Heart left ventricle (tissue), 16 donors: ENCODE results near the gene BCR. TPM values are rescaled to one million over a fixed set of nuclear protein-coding genes. Genes with fewer than 3 reads are reported as not detected.
"Not testable (repeated sequence)": the region's sequence is repeated elsewhere in the genome, so short reads cannot be mapped to it uniquely, and the experiment has no call there.

ENCODE experiments used
- ATAC-seq, 4 donors: fragments of 200-7000 bp; cut with Tn5 transposase; one replicate each; pipeline ENCODE4 v1.9.1; 2020 to 2022; ENCODE audit warnings: moderate library complexity in 4 of 4, mild to moderate bottlenecking in 3 of 4, moderate number of reproducible peaks in 1 of 4
- DNase-seq, 5 donors: peaks; one replicate each; pipeline ENCODE4 v3.0.0-alpha.2; 2020
- H3K27ac ChIP-seq, 12 donors: fragments of 200-600 bp; sonication (generic) in 4 of 12; one replicate each; pipeline versions ENCODE4 v1.5.0 to v1.8.0; 2016 to 2022; ENCODE audit warnings: mild to moderate bottlenecking in 2 of 12
- H3K27me3 ChIP-seq, 9 donors: fragments of 200-600 bp; sonication (generic) in 2 of 9; one replicate each; pipeline versions ENCODE4 v1.5.1 to v1.8.0; 2016 to 2022; ENCODE audit warnings: mild to moderate bottlenecking in 3 of 9
- H3K36me3 ChIP-seq, 9 donors: fragments of 200-600 bp; sonication (generic) in 2 of 9; one replicate each; pipeline versions ENCODE4 v1.5.0 to v1.8.0; 2018 to 2022; ENCODE audit warnings: mild to moderate bottlenecking in 2 of 9
- H3K4me1 ChIP-seq, 12 donors: fragments of 200-600 bp; sonication (generic) in 4 of 12; one replicate each; pipeline versions ENCODE4 v1.5.0 to v1.8.0; 2016 to 2022; ENCODE audit warnings: mild to moderate bottlenecking in 3 of 12
- H3K4me3 ChIP-seq, 12 donors: fragments of 200-600 bp; sonication (generic) in 4 of 12; one replicate each; pipeline versions ENCODE4 v1.5.0 to v1.8.0; 2017 to 2022; ENCODE audit warnings: mild to moderate bottlenecking in 9 of 12, moderate library complexity in 4 of 12
- H3K9me3 ChIP-seq, 12 donors: fragments of 200-600 bp; sonication (generic) in 4 of 12; one replicate each; pipeline versions ENCODE4 v1.5.0 to v1.8.0; 2016 to 2022; ENCODE audit warnings: mild to moderate bottlenecking in 1 of 12
- CTCF ChIP-seq, 12 donors: fragments of 200-600 bp; sonication (generic) in 4 of 12; IDR thresholded peaks; one replicate each; pipeline versions ENCODE4 v1.5.0 to v1.8.0; 2018 to 2022; ENCODE audit warnings: antibody characterized with exemption in 12 of 12, mild to moderate bottlenecking in 5 of 12
- POLR2A ChIP-seq, 2 donors: fragments of 450-650 bp; IDR thresholded peaks; one replicate each; pipeline ENCODE4 v1.6.1; 2017; ENCODE audit warnings: antibody characterized with exemption in 2 of 2, mild to moderate bottlenecking in 2 of 2, moderate library complexity in 2 of 2
- WGBS, 4 donors: extraction: QIAGEN DNeasy Blood & Tissue Kit in 2 of 4; methylation state at CpG; one replicate each; pipeline versions ENCODE4 v1.1.5 to v1.1.7; 2013 to 2018; 5-methylcytosine and 5-hydroxymethylcytosine counted together
- intact Hi-C, 10 donors: fragments of 100-400 bp; cut with DNase I; formaldehyde crosslinking; loops; one replicate each; pipeline versions ENCODE4 v1.11.1 to v1.14.2; 2022
- polyA plus RNA-seq, 2 donors: library from polyadenylated mRNA; stranded (reverse); fragments of 200-250 nt; gene quantifications; one replicate each; pipeline ENCODE4 v1.2.3, GENCODE V29; 2013
- total RNA-seq, 9 donors: library from RNA; depleted of rRNA in 2 of 9; stranded (reverse); fragments of >200 nt in 2 of 9; fragmentation: NEBNext Ultra II Directional in 3 of 9; extraction: Animal tissue kit (Norgen Biotek cat#: 25700) in 3 of 9; gene quantifications; one replicate each; pipeline versions ENCODE4 v1.1.0 to v1.2.4, GENCODE V29; 2016 to 2023
- donor health status: ischemic (EF 13 %, LVEDD 7.1; RV severe dilation, severe dysfunction).
- donor health status: healthy with polysubstance abuse.
- donor health status: DM: no; HTN: yes; CAD: no.
- donor health status: DM: no; HTN: no; CAD: no.
- donor health status: ischemic (EF 25% LVEDD 6.9; RV normal size, moderate dysfunction).
- donor health status: ischemic (EF 25% LVEDD 5.7; RV mildly dilated, moderate dysfunction).
- donor health status: healthy.
- donor health status: DM: yes; HTN: yes; CAD: no.
- donor health status: ischemic (EF 35%, LVEDD 5.7; RV mildly dilated, moderate dysfunction).
- donor health status: nonischemic (EF 11% LVEDD 7.7; RV severe dilation, severe dysfunction).
- donor health status: DM: yes; HTN: yes; CAD: no.
- donor health status: PGD.
- donor health status: ischemic (EF 29% LVEDD 5.4; RV normal size, mild dysfunction).
- donor health status: nonischemic (EF 23%, LVEDD 6.1; RV moderate dilation, normal function).

The BCR gene
- total and polyA plus RNA-seq, 11 donors, result 12.6 to 51.1 (median 28.7) TPM

DNA sequence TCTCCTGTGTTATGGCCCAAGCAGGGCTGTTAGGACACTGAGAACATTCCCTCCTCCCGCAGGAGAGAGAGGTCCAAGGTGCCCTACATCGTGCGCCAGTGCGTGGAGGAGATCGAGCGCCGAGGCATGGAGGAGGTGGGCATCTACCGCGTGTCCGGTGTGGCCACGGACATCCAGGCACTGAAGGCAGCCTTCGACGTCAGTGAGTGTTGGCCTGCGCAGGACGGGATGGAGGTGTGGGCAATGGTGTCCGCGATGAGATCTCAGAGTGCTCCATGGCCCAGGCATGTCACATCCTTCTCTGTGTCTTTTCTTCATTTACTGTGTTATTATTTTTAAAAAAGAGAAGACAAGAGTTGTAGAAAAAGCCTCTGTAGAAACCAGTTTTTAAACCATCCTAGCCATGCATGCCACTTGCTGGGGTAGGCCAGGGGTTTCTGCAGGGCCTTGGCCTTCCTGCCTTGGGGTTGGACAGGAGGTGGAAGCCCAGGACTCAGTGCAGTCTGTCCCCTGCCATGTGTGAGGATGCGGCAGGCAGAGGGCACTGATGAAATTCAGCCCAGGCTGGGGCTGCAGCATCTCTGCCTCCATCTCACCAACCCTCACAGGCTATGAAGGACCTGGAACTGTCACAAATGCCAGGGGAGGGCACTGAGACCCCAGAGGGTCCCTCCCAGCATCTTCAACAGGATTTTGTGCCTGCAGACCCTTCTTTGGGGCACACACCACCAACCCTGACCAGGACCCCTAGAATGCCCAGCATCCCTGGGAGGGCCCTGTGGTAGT is 131.5 kb downstream of the BCR start:
- DNase-seq, ATAC-seq, H3K27ac ChIP-seq, H3K27me3 ChIP-seq, H3K4me3 ChIP-seq, H3K9me3 ChIP-seq, H3K4me1 ChIP-seq: not testable (repeated sequence)
- intact Hi-C loops, result loop anchor here in 6 of 10 donors (5.0 to 10.0 kb wide), 3 partner anchors 75 to 225 kb away; no protein-coding TSS in a partner anchor
- 91 to 95% (median 94%) methylated on average over 12 to 18 of the region's 18 CpGs for WGBS, 4 donors
- H3K36me3 ChIP-seq, result peaks cover 0 to 27% (median 16%) of the 10 kb centered on the region in 9 donors

GRCh38 chr22:23313791-23314567 is 133.7 kb downstream of the BCR start:
- no peak for DNase-seq
- TF ChIP-seq POLR2A (IDR thresholded peaks at IDR 0.05), result no peak
- TF ChIP-seq CTCF (IDR thresholded peaks at IDR 0.05), result no peak
- 90 to 92% (median 90%) methylated on average over 11 to 14 of the region's 14 CpGs for WGBS, 4 donors
- no peak for ATAC-seq
- Histone ChIP-seq H3K9me3 (no peaks in the 10 kb centered on the region), H3K36me3 (peaks cover 0 to 27% (median 16%) of the 10 kb centered on the region in 9 donors), H3K27me3 (no peaks in the 10 kb centered on the region), H3K4me1 (peaks cover 0 to 3% (median 0%) of the 10 kb centered on the region in 12 donors), H3K27ac (no peak overlapping the region), H3K4me3 (no peak overlapping the region)
- intact Hi-C loops, result loop anchor here in 7 of 10 donors (2.0 to 10.0 kb wide), 5 partner anchors 73 to 225 kb away; no protein-coding TSS in a partner anchor

DNA sequence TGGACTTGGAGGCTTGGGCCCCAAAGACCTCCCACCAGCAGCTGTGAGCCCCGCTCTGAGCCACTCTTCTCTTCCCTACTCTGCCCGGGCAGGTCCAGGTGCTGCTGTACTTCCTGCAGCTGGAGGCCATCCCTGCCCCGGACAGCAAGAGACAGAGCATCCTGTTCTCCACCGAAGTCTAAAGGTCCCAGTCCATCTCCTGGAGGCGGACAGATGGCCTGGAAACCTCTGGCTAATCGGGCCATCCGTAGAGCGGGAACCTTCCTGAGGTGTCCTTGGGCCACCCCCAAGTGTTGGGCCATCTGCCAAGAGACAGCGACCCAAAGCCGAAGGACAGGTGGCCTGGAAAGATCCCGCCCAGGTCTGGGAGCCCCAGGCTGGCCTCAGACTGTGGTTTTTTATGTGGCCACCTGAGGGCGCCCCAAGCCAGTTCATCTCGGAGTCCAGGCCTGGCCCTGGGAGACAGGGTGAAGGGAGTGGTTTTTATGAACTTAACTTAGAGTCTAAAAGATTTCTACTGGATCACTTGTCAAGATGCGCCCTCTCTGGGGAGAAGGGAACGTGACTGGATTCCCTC is 135.1 kb downstream of the BCR start:
- Histone ChIP-seq H3K27me3 (no peaks in the 10 kb centered on the region), H3K4me3 (no peak overlapping the region), H3K4me1 (peaks cover 0 to 3% (median 0%) of the 10 kb centered on the region in 12 donors), H3K9me3 (no peaks in the 10 kb centered on the region), H3K36me3 (peaks cover 0 to 27% (median 16%) of the 10 kb centered on the region in 9 donors), H3K27ac (no peak overlapping the region)
- peak in 2 of 4 donors; percentile 24 to 34 for ATAC-seq
- TF ChIP-seq POLR2A (IDR thresholded peaks at IDR 0.05), result no peak
- TF ChIP-seq CTCF (IDR thresholded peaks at IDR 0.05), result peak; percentile 30 to 86 (median 66)
- intact Hi-C loops, result loop anchor here in 7 of 10 donors (1.0 to 10.0 kb wide), 6 partner anchors 71 to 277 kb away; no protein-coding TSS in a partner anchor
- peak; percentile 32 to 82 (median 69) for DNase-seq
- 34 to 39% (median 38%) methylated on average over 6 to 15 of the region's 15 CpGs for WGBS, 4 donors

- ATAC-seq, H3K9me3 ChIP-seq, DNase-seq, H3K4me1 ChIP-seq, H3K27me3 ChIP-seq, H3K27ac ChIP-seq, H3K4me3 ChIP-seq: not testable (repeated sequence)
- WGBS, 4 donors, result 73 to 89% (median 86%) methylated on average over 1 to 8 of the region's 11 CpGs
- H3K36me3 ChIP-seq, result peaks cover 0 to 27% (median 16%) of the 10 kb centered on the region in 9 donors
- intact Hi-C loops, result loop anchor here in 3 of 10 donors (5.0 to 10.0 kb wide), 3 partner anchors 71 to 276 kb away; no protein-coding TSS in a partner anchor
Observed at GRCh38 chr22:23316596-23316995, 136.3 kb downstream of the BCR start.

DNA sequence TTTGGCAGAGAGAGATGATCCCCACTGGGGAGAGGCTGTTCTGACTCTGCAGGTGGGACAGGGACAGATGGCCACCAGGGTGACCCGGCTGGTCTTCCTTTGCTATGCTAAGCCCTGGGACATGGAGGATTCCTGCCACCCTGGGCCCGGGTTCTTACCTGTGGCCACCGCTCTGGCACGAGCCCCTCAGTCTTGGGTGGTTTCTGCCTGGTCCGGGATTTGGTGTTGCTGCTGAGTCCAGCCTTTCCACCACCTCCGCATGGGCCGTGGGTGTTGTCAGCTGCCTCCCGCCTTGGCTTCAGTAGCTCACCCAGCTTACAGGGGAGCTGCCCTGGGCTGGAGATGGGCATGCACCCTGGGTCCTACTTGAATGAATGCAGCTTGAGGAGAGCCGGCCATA is 138.0 kb downstream of the BCR start:
- not testable (repeated sequence) for H3K27me3 ChIP-seq, H3K27ac ChIP-seq, H3K4me1 ChIP-seq, ATAC-seq, H3K9me3 ChIP-seq, H3K4me3 ChIP-seq, DNase-seq
- WGBS, 4 donors, result 92 to 94% methylated on average over 6 to 9 of the region's 9 CpGs; no CpG with 5 or more reads in 2 of the 4 donors
- H3K36me3 ChIP-seq, result peaks cover 0 to 20% (median 12%) of the 10 kb centered on the region in 9 donors
- intact Hi-C loops, result loop anchor here in 3 of 10 donors (5.0 to 10.0 kb wide), 3 partner anchors 69 to 274 kb away; no protein-coding TSS in a partner anchor

DNA sequence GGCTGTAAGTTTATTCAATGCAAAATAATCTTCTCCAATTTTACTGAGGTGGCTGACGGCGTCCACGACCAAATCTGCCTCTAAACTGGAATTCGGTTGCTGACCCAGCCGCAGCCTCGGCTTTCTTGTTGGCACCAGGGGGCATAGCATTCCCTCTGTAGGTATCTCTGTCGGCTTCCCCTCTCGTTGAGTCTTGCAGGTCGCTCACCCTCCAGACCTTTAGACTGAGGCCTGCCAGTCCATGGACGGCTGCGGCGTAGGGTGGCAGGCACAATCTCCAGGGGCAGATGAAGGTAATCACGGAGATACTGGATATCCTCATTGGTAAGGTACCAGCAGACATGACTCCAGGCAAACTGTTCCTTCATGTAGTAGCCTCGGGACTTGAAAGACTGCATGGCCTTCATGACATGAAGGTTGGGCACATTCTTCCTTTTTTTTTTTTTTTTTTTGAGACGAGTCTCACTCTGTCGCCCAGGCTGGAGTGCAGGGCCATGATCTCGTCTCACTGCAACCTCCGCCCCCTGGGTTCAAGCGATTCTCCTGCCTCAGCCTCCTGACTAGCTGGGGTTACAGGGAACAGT is 142.3 kb downstream of the BCR start:
- 83 to 85% (median 84%) methylated on average over 19 of the region's 19 CpGs for WGBS, 4 donors
- not testable (repeated sequence) for H3K27ac ChIP-seq, H3K4me1 ChIP-seq, H3K4me3 ChIP-seq, H3K36me3 ChIP-seq, DNase-seq, H3K27me3 ChIP-seq, H3K9me3 ChIP-seq, ATAC-seq
- intact Hi-C loops, result loop anchor here in 1 of 10 donors (5.0 kb wide), 1 partner anchor 65 kb away; no protein-coding TSS in a partner anchor

- 87 to 94% (median 90%) methylated on average over 6 of the region's 6 CpGs for WGBS, 4 donors
- H3K27me3 ChIP-seq, ATAC-seq, H3K36me3 ChIP-seq, H3K4me1 ChIP-seq, H3K27ac ChIP-seq, H3K4me3 ChIP-seq, DNase-seq, H3K9me3 ChIP-seq: not testable (repeated sequence)
- intact Hi-C loops, result loop anchor here in 1 of 10 donors (5.0 kb wide), 1 partner anchor 63 kb away; no protein-coding TSS in a partner anchor
Observed at GRCh38 chr22:23323960-23324688, 143.8 kb downstream of the BCR start.
